ENCODE results near the gene KLK14.

Gene KLK14

GRCh38 chr19:51086153-51086850 lies 3.6 kb upstream of the KLK14 start:
- DNase-seq (ENCODE audit: low read depth), result no peak

DNA sequence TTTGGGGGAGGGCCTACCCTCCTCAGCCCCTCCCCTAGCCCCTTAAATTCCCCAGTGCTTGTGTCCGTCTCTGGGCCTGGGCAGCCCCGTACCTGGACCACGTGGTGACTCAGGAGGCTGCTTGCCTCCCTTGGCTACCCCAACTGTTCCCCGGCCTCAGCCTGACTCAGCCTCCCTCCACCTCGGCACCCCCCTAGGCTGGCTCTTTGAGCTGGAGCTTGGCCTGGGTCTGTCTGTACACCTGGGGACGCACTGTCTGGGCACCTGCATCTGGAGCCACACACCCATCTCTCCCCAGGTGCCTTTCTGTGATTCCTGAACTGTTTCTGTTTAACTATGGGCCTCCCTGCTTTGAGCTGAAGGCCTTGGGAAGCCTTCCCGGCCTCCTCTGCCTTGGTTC lies 1.8 kb upstream of the KLK14 start:
- no peak for DNase-seq (ENCODE audit: low read depth)

- DNase-seq (ENCODE audit: low read depth), result no peak
Observed at GRCh38 chr19:51083783-51084182, 1.1 kb upstream of the KLK14 start.

DNA sequence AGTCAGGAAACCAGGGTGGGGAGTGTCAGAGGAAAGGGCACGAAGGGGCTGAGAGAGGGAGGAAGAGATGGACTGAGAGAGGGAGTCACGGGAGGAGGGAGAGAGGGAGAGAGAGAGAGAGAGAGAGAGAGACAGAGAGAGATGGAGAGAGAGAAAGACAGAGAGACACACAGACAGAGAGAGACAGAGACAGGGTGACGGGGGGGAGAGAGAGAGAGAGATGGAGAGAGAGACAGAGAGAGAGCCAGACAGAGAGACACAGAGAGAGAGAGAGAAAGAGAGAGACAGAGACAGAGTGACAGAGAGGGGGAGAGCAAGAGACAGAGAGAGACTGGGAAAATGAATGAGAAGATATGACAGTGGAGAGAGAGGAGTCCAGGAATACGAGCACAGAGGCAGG lies 494 bp upstream of the KLK14 start:
- DNase-seq (ENCODE audit: low read depth), result no peak

DNA sequence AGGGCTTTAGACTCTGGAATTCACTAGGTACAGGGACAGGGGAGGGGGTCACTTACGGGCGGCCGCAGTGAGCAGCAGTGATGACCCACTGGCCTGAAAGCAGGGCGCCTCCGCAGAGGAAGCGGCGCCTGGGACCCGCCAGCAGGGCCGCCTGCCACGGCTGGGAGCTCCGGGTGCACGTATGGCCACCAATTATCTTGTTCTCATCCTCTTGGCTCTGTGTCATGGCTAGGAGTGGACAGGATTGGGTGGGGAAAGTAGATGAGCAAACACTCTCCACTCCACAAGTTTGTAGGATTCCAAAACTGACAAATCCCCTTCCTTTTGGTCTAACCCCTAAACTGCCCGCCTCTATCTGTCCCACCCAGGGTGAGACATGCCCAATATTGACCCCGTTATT lies 1.2 kb downstream of the KLK14 start:
- no peak for DNase-seq (ENCODE audit: low read depth)

- no peak for DNase-seq (ENCODE audit: low read depth)
Observed at GRCh38 chr19:51079481-51080110, 3.1 kb downstream of the KLK14 start.

GRCh38 chr19:51078731-51079130 lies 4.0 kb downstream of the KLK14 start:
- no peak for DNase-seq (ENCODE audit: low read depth)

DNA sequence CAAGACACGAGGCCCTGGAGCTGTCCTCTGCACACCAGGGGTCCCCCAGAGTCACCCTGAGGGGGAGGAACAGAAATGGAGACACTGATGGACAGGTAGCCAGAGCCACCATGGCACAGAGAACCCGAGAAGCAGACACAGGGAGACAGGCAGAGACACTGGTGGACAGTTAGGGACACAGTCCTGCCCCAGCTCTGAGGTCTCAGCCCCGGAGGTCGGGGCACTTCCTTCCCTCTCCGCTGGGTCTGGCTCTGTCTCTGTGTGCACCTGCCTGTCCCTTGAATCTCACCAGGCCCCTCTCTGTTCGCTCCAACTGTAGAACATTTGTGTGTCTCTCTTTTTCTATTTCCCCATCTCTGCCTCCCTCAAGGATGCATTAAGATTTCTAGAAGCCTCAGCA lies 4.6 kb downstream of the KLK14 start:
- no peak for DNase-seq (ENCODE audit: low read depth)

DNA sequence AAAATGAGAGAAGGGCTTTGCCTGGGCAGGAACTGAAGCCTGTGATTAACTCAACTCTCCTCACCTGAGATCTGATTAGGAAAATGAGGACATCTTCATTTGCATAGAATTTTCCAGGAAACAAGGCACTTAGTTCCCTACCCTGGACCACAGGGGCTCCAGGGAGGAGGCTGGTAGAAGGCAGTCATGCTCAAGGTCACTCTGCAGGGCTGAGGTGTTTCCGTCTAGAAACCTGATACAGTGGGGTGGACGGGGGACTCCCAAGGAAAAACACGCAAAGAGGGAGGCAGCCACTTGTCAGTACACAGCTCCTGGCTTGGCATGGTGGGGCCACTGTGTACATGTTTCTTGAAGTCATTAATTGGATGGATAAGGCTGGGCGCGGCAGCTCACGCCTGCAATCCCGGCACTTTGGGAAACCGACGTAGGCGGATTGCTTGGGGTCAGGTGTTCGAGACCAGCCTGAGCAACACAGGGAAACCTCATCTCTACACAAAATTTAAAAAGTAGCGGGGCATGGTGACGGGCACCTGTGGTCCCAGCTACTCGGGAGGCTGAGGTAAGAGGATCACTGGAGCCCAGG lies 6.0 kb downstream of the KLK14 start:
- DNase-seq (ENCODE audit: low read depth), result no peak

DNA sequence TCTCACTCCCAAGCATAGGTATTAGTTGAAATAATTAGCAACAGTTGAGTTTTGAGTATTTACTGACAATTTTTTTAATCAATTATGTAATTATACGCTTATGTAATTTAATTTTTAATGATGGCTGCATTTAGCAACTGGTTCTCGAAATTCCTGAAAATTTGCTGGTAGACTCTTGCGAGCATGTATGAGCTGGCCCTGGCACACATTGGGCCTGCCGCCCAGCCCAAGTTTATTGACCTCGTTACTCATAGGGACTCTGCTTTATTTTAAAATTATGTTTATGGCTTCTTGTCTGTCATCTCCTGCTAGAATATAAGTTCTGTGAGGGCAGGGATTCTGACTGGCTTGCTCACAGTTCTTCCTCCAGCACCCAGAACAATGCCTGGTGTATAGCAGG lies 6.7 kb downstream of the KLK14 start:
- DNase-seq (ENCODE audit: low read depth), result no peak

GRCh38 chr19:51071095-51071405 lies 11.6 kb downstream of the KLK14 start:
- DNase-seq (ENCODE audit: low read depth), result no peak

GRCh38 chr19:51070334-51071094 lies 12.2 kb downstream of the KLK14 start:
- no peak for DNase-seq (ENCODE audit: low read depth)

DNA sequence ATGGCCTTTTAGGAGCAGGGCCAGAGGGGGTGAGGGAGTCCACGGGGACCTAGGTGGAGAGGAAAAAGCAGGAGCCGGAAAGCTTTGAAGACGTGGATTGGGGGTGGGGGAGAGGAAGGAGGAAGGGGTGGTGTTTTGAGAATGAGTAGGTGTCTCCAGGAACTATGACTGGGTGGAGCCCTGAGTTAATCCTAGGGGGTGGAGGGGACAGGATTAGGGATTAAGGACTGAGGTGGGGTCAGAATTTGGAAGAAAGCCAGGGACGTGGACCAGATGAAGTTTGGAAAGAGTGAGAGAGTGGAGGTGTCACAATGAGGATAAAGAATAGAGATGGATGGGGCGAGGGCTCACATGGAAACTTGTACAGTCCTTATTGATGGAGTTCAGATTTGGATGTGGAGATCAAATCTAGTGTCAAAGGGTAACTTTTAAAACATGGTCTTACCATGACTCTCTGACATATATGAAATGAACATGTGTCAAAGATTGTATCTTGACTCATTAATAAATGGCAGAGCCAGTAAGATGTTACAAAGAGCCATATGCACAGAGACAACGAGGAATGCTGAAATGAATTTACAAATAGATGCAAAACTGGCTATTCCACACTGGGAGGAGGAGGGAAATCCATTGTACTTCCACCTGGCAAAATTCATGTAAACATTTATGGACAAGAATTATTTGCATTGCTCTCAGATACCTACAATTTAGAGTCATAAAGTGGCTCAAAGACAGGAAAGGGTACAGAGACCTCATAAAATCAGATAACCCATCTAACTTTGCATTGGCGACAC lies 16.1 kb downstream of the KLK14 start:
- no peak for DNase-seq (ENCODE audit: low read depth)

DNA sequence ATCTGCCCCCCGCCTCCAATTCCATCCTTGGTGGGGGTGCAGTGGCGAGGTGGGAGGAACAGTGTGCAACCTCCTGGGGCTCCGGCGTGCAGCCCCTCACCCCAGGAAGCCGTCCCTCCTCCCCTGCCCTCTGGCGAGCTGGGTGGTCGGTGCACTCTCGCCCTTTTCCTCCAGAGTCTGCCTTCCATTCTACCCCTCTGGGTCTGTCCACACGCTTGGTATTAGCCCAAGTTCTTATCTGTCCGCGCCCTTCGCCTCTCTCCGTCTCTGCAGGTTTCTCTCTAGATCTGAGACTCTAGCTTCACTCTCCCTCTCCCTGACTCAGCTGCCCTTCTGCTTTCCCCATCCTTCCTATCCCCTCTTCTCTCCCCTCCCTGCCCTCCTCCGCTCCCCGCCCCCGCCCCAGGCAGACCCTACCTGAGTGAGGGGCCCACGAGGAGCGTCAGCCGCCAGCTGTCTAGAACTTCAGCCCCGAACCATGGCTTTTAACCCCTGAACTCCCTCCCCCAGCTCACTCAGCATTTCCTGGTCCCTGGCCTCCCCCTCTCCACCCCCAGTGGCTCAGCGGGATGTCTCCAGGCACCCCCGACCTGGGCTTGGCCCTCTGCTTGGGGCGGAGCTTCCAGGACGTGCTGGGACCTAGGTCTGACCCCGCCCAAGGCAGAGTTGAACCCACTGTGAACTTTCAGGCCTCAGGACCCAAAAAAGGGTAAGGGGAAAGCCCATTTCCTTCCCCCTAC lies 17.3 kb downstream of the KLK14 start:
- no peak for DNase-seq (ENCODE audit: low read depth)

GRCh38 chr19:51064534-51065220 lies 18.0 kb downstream of the KLK14 start, which contains the start of gene KLK13:
KLK13 (minus strand) TSS chr19:51065092; CDS start chr19:51065067, 25 bp downstream.
- DNase-seq (ENCODE audit: low read depth), result no peak

DNA sequence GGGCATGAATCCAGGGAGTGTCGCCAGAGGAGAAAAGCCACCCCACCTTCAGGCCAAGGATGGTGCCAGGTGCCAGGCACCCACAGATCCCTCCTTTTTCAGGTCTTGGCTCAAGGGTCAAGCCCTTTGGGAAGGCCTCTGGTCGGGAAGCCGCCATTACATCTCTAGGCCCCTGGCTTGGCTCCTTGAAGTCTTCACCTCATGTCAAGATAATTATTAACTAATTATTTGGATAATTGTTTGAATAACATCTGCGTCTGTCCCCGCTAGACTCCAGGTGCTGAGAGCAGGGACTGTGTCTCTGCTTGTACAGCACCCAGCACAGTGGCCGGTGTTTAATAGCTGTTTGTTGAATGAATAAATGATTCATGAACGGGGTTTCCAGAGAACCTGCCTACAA lies 19.0 kb downstream of the KLK14 start:
- DNase-seq (ENCODE audit: low read depth), result no peak

DNA sequence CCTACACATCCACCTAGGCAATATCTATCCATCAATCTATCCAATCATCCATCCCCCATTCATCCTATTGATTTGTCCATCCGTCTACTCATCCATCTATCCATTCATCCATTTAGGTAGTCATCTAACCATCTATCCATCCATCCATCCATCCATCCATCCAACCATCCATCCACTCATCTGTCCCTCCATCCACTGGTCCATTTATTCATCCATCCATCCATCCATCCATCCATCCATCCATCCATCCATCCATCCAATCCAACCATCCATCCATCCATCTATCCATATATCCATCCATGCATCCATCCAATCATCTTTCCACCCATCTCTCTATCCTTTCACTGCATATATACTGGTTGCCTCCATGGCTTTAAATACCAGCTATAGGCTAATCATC lies 21.7 kb downstream of the KLK14 start:
- DNase-seq (ENCODE audit: low read depth), result no peak

DNA sequence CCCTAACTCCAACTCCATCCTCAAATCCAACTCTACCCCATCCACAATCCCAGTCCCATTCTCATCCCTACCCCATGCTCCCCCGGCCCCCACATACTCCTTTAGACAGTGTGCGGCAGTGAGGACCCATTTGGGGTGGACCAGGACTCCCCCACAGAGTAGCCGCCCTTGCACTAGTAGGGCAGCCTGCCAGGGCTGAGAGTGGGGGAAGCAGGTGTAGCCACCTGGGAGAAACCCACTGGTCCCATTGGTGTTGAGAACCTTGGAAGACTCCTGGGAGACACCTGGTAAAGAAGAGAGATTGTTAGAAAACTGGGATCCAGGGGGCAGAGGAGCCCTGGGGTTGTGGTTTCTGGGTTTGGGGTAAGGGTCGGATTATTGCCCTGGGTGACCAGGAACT lies 22.4 kb downstream of the KLK14 start:
- DNase-seq (ENCODE audit: low read depth), result no peak

DNA sequence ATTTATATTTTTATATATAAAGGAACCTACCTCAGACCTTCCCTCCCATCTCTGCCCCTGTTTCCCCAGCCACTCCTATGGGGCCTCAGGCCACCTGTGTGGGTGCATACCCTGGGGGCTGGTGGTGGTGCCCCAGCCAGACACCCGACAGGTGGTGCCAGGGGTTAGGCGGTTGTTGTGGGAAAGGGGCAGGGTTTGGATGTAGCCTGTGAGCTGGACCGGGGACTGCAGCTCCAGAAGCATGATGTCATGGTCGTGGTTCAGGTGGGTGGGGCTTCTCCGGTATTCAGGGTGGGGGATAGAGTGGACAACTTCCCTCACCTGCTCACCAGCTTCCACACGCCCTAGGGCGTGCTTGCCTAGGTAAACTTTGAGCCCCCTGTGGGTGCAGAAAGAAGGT lies 23.0 kb downstream of the KLK14 start:
- DNase-seq (ENCODE audit: low read depth), result no peak

DNA sequence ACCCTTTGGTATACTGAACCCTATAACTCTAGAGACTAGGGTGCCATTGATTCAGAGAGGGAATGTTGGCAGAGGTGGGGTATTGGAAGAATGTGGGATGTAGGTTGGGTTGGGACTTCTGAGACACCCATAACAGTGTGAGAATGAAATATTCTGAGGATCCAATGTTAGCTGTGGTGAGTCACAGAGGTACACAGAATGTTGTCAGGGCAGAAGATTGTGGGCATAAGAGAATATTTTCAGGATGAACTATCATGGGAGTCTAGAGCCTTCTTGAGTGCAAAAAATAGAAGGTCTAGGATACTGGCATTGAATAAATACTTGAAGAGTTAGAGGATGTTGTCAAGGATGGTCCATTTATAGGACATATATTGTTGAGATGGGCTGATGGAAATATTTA lies 26.8 kb downstream of the KLK14 start:
- DNase-seq (ENCODE audit: low read depth), result no peak

DNA sequence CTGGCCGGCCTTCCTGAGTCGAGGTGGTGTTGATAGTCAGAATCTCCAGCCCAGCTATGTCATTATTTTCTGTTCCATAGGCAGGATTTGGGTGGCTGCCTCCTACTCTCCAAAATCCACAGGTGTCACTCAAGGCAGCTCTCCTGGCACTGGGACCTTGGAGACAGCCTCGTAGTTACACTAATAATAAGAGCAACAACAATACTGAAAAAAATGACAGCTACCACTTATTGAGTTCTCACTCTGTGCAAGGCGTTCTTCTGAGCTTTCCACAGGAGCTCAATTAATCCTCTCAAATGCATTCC lies 35.7 kb downstream of the KLK14 start:
- no peak for DNase-seq (ENCODE audit: low read depth)

Data from stimulated activated CD8-positive, alpha-beta memory T cell treated with anti-CD3 and anti-CD28 coated beads, Interleukin-12 subunit alpha, Interleukin-12 subunit beta, amount 100 ng/mL, for 1 hour (primary cell).